IMR-90 (cell line): ENCODE data around the gene IQSEC3. TPM values are rescaled to one million over a fixed set of nuclear protein-coding genes. Genes with fewer than 3 reads are reported as not detected.

Experiments used
- ATAC-seq: fragments of 200-7000 bp; cut with Tn5 transposase; 2 replicates; pipeline ENCODE4 v1.9.1; 2020; ENCODE audit warnings: low read depth, mild to moderate bottlenecking, moderate library complexity
- BruUV-seq: library from RNA; stranded (reverse); fragments of 400-500 nt; replicated peaks from 2 replicates; lab custom pipeline; 2021; lab: Mats Ljungman, UMichigan
- CTCF ChIA-PET: fragments of 300-600 bp; formaldehyde crosslinking; extraction: SDS; loops from one replicate; lab custom pipeline; 2021; ENCODE audit warnings: antibody characterized with exemption; lab: Yijun Ruan, JAX
- POLR2A ChIA-PET: fragments of 300-600 bp; sonication (Branson Sonifier 250); formaldehyde crosslinking; loops from one replicate; lab custom pipeline; 2022; ENCODE audit warnings: antibody characterized with exemption; ENCODE audit not compliant: unreplicated experiment; lab: Charles Lee
- DNase-seq: peaks from one replicate; pipeline ENCODE4 v3.0.0; 2013
- H2AFZ ChIP-seq: replicated peaks from 2 replicates; pipeline ENCODE3; 2013; ENCODE audit warnings: low read length, mild to moderate bottlenecking; ENCODE audit not compliant: poor library complexity
- H2AK5ac ChIP-seq: 2 replicates; pipeline ENCODE4 v1.6.1; 2013; ENCODE audit warnings: low read depth, low read length, inconsistent platforms
- H2AK9ac ChIP-seq: replicated peaks from 2 replicates; pipeline ENCODE3; 2013; ENCODE audit warnings: mild to moderate bottlenecking, low read depth, low read length, moderate library complexity; ENCODE audit not compliant: poor library complexity
- H2BK120ac ChIP-seq: 2 replicates; pipeline ENCODE4 v1.6.1; 2013; ENCODE audit warnings: low read depth, low read length, inconsistent platforms
- H2BK15ac ChIP-seq: 3 replicates; pipeline ENCODE4 v1.6.1; 2013; ENCODE audit warnings: low read depth, low read length, inconsistent platforms
- H2BK20ac ChIP-seq: 2 replicates; pipeline ENCODE4 v1.6.1; 2013; ENCODE audit warnings: low read depth, mild to moderate bottlenecking, inconsistent platforms, low read length, moderate library complexity
- H2BK5ac ChIP-seq: 2 replicates; pipeline ENCODE4 v1.6.1; 2013; ENCODE audit warnings: mild to moderate bottlenecking, low read depth, low read length, inconsistent platforms; ENCODE audit not compliant: poor library complexity, severe bottlenecking
- H3K14ac ChIP-seq: replicated peaks from 2 replicates; pipeline ENCODE4 v1.6.1; 2013; ENCODE audit warnings: low read depth, low read length, inconsistent platforms
- H3K18ac ChIP-seq: 2 replicates; pipeline ENCODE4 v1.6.1; 2013; ENCODE audit warnings: low read depth, low read length, control low read depth
- H3K23ac ChIP-seq: 2 replicates; pipeline ENCODE4 v1.6.1; 2013; ENCODE audit warnings: low read depth, low read length, inconsistent platforms
- H3K27ac ChIP-seq: 2 replicates; pipeline ENCODE4 v1.5.1; 2013; ENCODE audit warnings: mild to moderate bottlenecking, control low read depth, low read length; ENCODE audit not compliant: insufficient read depth
- H3K27me3 ChIP-seq: 2 replicates; pipeline ENCODE4 v1.6.1; 2013; ENCODE audit warnings: low read length; ENCODE audit not compliant: control insufficient read depth, insufficient read depth
- H3K36me3 ChIP-seq: 2 replicates; pipeline ENCODE4 v1.6.1; 2013; ENCODE audit warnings: low read length, mixed read lengths; ENCODE audit not compliant: control insufficient read depth, insufficient read depth
- H3K4ac ChIP-seq: 2 replicates; pipeline ENCODE4 v1.6.1; 2013; ENCODE audit warnings: low read depth, low read length, inconsistent platforms
- H3K4me1 ChIP-seq: 2 replicates; pipeline ENCODE4 v1.6.1; 2013; ENCODE audit warnings: low read length, mixed read lengths; ENCODE audit not compliant: control insufficient read depth, insufficient read depth
- H3K4me2 ChIP-seq: 2 replicates; pipeline ENCODE4 v1.6.1; 2013; ENCODE audit warnings: low read depth, mild to moderate bottlenecking, control low read depth, low read length, moderate library complexity
- H3K4me3 ChIP-seq: 2 replicates; pipeline ENCODE4 v1.5.1; 2013; ENCODE audit warnings: low read depth, mild to moderate bottlenecking, control low read depth, low read length, moderate library complexity; ENCODE audit not compliant: insufficient read depth
- H3K56ac ChIP-seq: 2 replicates; pipeline ENCODE4 v1.6.1; 2013; ENCODE audit warnings: low read length, inconsistent platforms; ENCODE audit not compliant: insufficient read depth; ENCODE audit errors: extremely low read depth
- H3K79me1 ChIP-seq, 2 experiments: 2 replicates each; pipeline ENCODE4 v1.6.1; 2013; ENCODE audit warnings: low read length in 2 of 2, inconsistent platforms in 1 of 2, low read depth in 1 of 2
- H3K9ac ChIP-seq: 2 replicates; pipeline ENCODE4 v1.6.1; 2013; ENCODE audit warnings: low read depth, low read length, control low read depth
- H3K9me1 ChIP-seq: 2 replicates; pipeline ENCODE4 v1.6.1; 2013; ENCODE audit warnings: low read length, inconsistent platforms; ENCODE audit not compliant: insufficient read depth
- H3K9me3 ChIP-seq: 2 replicates; pipeline ENCODE4 v1.6.1; 2013; ENCODE audit warnings: low read length; ENCODE audit not compliant: control insufficient read depth, insufficient read depth
- H4K20me1 ChIP-seq: 2 replicates; pipeline ENCODE4 v1.6.1; 2013; ENCODE audit warnings: low read length, inconsistent platforms; ENCODE audit not compliant: insufficient read depth
- H4K5ac ChIP-seq: 2 replicates; pipeline ENCODE4 v1.6.1; 2013; ENCODE audit warnings: mild to moderate bottlenecking, low read depth, low read length, control low read depth
- H4K8ac ChIP-seq, 2 experiments: 2 replicates each; pipeline ENCODE4 v1.6.1; 2013; ENCODE audit warnings: low read depth in 2 of 2, low read length in 2 of 2, control low read depth in 1 of 2, inconsistent platforms in 1 of 2
- H4K91ac ChIP-seq: 2 replicates; pipeline ENCODE4 v1.6.1; 2013; ENCODE audit warnings: low read depth, low read length, inconsistent platforms; ENCODE audit not compliant: insufficient read depth
- CEBPB ChIP-seq: IDR thresholded peaks from 2 replicates; pipeline ENCODE4 v1.6.1; 2012; ENCODE audit warnings: low read depth, low read length, improper control_type of control experiment
- CHD1 ChIP-seq: IDR thresholded peaks from 2 replicates; pipeline ENCODE4 v1.6.1; 2012; ENCODE audit warnings: low read depth, low read length, improper control_type of control experiment
- FOS ChIP-seq: fragments of 150-350 bp; IDR thresholded peaks from 2 replicates; pipeline ENCODE4 v1.6.1; 2016; ENCODE audit warnings: low read depth, low read length
- MXI1 ChIP-seq: IDR thresholded peaks from 2 replicates; pipeline ENCODE4 v1.6.1; 2012; ENCODE audit warnings: low read depth, mild to moderate bottlenecking, low read length, moderate library complexity, borderline replicate concordance
- NFE2L2 ChIP-seq: fragments of 150-350 bp; IDR thresholded peaks from 2 replicates; pipeline ENCODE4 v1.6.1; 2016; ENCODE audit warnings: low read depth, mild to moderate bottlenecking, low read length
- RCOR1 ChIP-seq: IDR thresholded peaks from 2 replicates; pipeline ENCODE4 v1.6.1; 2012; ENCODE audit warnings: mild to moderate bottlenecking, low read length, improper control_type of control experiment; ENCODE audit not compliant: insufficient replicate concordance
- RFX5 ChIP-seq: IDR thresholded peaks from 2 replicates; pipeline ENCODE4 v1.8.0; 2012; ENCODE audit warnings: low read depth, mild to moderate bottlenecking, low read length, moderate library complexity
- SMC3 ChIP-seq: fragments of 150-350 bp; IDR thresholded peaks from 2 replicates; pipeline ENCODE4 v1.6.1; 2016; ENCODE audit warnings: low read depth, mild to moderate bottlenecking, antibody characterized with exemption, low read length, moderate library complexity
- WGBS, 2 experiments: methylation state at CpG; one replicate each; pipeline versions ENCODE4 v1.1.5 to v1.1.7; 2013; ENCODE audit warnings: missing lambda C conversion rate in 2 of 2; ENCODE audit not compliant: insufficient read length in 1 of 2; ENCODE audit errors: extremely low coverage in 2 of 2; 5-methylcytosine and 5-hydroxymethylcytosine counted together
- dilution Hi-C: fragments of 300-500 bp; cut with HindIII; formaldehyde crosslinking; loops from one replicate; pipeline ENCODE4 v1.14.3; 2018; ENCODE audit warnings: low sequenced_read_pairs; ENCODE audit not compliant: unreplicated experiment
- in situ Hi-C: fragments of 300-500 bp; cut with MboI; formaldehyde crosslinking; loops from 3 replicates; pipeline ENCODE4 v1.14.3; 2019; ENCODE audit warnings: low sequenced_read_pairs, inconsistent platforms, mixed read lengths
- intact Hi-C: fragments of 100-400 bp; cut with micrococcal nuclease; formaldehyde crosslinking; loops from 2 replicates; pipeline ENCODE4 v1.10.0; 2022
- polyA plus RNA-seq, 3 experiments: library from polyadenylated mRNA; depleted of rRNA; stranded (reverse); fragments of >200 nt; gene quantifications; 2 replicates each; pipeline ENCODE4 v1.2.3, GENCODE V29; 2012; ENCODE audit warnings: low replicate concordance in 1 of 3
- total RNA-seq: library from RNA; depleted of rRNA; stranded (reverse); fragments of >200 nt; gene quantifications from 2 replicates; pipeline ENCODE4 v1.2.3, GENCODE V29; 2012
- TF ChIP-seq, protein P1 (sequence below): fragments of 150-350 bp; IDR thresholded peaks from 2 replicates; pipeline ENCODE4 v1.6.1; 2016; ENCODE audit warnings: low read depth, mild to moderate bottlenecking, low read length, moderate library complexity, borderline replicate concordance
- TF ChIP-seq, protein P2 (sequence below): fragments of 150-350 bp; IDR thresholded peaks from 2 replicates; pipeline ENCODE4 v1.6.1; 2017; ENCODE audit warnings: mild to moderate bottlenecking, antibody characterized with exemption, low read length, low read depth
- TF ChIP-seq, protein P3 (sequence below): conservative IDR thresholded peaks from 2 replicates; pipeline ENCODE4 v1.5.1; 2012; ENCODE audit warnings: mild to moderate bottlenecking, low read depth, low read length, improper control_type of control experiment

IQSEC3 gene
- total and polyA plus RNA-seq, 2 of the 4 experiments (the other 2 are of a cell fraction), result 0.10 TPM; not detected in 1

DNA sequence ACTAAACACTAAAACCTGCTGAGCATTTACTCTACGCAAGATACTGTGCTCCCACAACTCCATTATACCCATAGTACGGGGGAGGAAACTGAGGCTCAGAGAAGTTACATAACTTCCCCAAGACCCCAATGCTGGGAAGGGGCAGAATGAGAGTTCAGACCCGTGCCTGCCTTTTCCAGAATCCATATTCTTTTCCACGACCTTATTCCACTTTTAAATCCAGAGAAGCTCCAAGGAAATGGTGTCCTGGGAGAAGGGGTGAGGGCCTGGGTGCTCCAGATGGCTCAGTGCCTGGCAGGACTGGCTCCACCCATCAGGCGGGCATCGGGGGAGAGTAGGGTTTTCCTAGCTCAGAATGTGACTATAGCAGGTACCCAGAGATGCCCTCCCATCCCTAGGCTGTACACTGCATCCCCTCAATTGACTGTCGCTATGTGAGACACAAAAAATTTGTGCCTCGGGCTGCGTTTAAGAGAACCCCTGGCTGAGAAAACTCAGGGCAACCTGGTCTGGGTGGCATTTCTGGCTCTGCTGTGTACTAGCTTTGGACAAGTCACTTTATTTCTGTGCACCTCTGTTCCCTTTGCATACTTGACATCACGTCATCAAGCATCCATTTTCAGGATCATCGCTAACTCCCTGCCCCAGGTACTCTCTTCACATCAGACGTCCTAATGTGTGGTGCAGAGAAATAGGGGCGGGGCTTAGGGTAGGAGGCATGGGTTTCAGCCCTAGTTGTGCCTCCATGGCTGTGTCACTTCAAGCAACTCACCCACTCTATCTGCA lies 11.6 kb upstream of the IQSEC3 start:
- Histone ChIP-seq H3K23ac (no peak overlapping the region), H2BK20ac (no peak overlapping the region), H2AK5ac (no peak overlapping the region), H3K27ac (no peak overlapping the region), H2BK15ac (no peak overlapping the region), H4K5ac (no peak overlapping the region), H4K20me1 (no peaks in the 10 kb centered on the region), H3K4me3 (no peak overlapping the region), H3K18ac (no peak overlapping the region), H2BK5ac (no peak overlapping the region), H3K9me1 (no peaks in the 10 kb centered on the region; the same call in 1 of the 2 replicates), H3K14ac (no peak overlapping the region), H3K56ac (no peak overlapping the region), H2AFZ (no peak overlapping the region), H3K9me3 (peaks cover 3% of the 10 kb centered on the region), H2BK120ac (no peak overlapping the region), H3K27me3 (peaks cover 18% of the 10 kb centered on the region), H3K4me2 (no peak overlapping the region), H3K9ac (no peak overlapping the region), H4K8ac (no peak overlapping the region), H3K36me3 (no peaks in the 10 kb centered on the region), H4K91ac (no peak overlapping the region), H3K4me1 (peaks cover 2% of the 10 kb centered on the region; the same call in 1 of the 2 replicates), H2AK9ac (peak overlapping the region; percentile 38), H3K79me1 (no peaks in the 10 kb centered on the region), H3K4ac (no peak overlapping the region)
- DNase-seq (no peak), ATAC-seq (no peak)
- BruUV-seq, result no TSS peak
- ChIA-PET CTCF (no interaction called here), POLR2A (no interaction called here)
- TF ChIP-seq MXI1 (no peak), SMC3 (no peak), RCOR1 (no peak), FOS (no peak), CEBPB (no peak), NFE2L2 (no peak), CHD1 (no peak), RFX5 (no peak)
- TF ChIP-seq, protein P1, sequence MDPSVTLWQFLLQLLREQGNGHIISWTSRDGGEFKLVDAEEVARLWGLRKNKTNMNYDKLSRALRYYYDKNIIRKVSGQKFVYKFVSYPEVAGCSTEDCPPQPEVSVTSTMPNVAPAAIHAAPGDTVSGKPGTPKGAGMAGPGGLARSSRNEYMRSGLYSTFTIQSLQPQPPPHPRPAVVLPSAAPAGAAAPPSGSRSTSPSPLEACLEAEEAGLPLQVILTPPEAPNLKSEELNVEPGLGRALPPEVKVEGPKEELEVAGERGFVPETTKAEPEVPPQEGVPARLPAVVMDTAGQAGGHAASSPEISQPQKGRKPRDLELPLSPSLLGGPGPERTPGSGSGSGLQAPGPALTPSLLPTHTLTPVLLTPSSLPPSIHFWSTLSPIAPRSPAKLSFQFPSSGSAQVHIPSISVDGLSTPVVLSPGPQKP, result no peak
- TF ChIP-seq, protein P2, sequence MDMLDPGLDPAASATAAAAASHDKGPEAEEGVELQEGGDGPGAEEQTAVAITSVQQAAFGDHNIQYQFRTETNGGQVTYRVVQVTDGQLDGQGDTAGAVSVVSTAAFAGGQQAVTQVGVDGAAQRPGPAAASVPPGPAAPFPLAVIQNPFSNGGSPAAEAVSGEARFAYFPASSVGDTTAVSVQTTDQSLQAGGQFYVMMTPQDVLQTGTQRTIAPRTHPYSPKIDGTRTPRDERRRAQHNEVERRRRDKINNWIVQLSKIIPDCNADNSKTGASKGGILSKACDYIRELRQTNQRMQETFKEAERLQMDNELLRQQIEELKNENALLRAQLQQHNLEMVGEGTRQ, result no peak
- TF ChIP-seq, protein P3, sequence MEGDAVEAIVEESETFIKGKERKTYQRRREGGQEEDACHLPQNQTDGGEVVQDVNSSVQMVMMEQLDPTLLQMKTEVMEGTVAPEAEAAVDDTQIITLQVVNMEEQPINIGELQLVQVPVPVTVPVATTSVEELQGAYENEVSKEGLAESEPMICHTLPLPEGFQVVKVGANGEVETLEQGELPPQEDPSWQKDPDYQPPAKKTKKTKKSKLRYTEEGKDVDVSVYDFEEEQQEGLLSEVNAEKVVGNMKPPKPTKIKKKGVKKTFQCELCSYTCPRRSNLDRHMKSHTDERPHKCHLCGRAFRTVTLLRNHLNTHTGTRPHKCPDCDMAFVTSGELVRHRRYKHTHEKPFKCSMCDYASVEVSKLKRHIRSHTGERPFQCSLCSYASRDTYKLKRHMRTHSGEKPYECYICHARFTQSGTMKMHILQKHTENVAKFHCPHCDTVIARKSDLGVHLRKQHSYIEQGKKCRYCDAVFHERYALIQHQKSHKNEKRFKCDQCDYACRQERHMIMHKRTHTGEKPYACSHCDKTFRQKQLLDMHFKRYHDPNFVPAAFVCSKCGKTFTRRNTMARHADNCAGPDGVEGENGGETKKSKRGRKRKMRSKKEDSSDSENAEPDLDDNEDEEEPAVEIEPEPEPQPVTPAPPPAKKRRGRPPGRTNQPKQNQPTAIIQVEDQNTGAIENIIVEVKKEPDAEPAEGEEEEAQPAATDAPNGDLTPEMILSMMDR, result no peak
- in situ Hi-C loops (no loop called here), dilution Hi-C loops (no loop called here), intact Hi-C loops (no loop called here)
- WGBS, 2 experiments, result 66% methylated on average over 5 of the region's 13 CpGs; no CpG with 5 or more reads in 1 of the 2 experiments
